WTC11 (cell line): ENCODE results near the gene PINK1. TPM values are rescaled to one million over a fixed set of nuclear protein-coding genes. Genes with fewer than 3 reads are reported as not detected.
A peak's percentile ranks its signal among the peaks of the same experiment; 100 is the strongest.

Experiments used
- ATAC-seq: fragments of 200-7000 bp; cut with Tn5 transposase; 2 replicates; pipeline ENCODE4 v1.10.0; 2021; ENCODE audit warnings: mild to moderate bottlenecking, moderate library complexity
- CTCF ChIA-PET: fragments of 300-600 bp; sonication (Branson Sonifier 250); formaldehyde crosslinking; loops from one replicate; lab custom pipeline; 2021; ENCODE audit warnings: antibody characterized with exemption; lab: Charles Lee
- POLR2A ChIA-PET: fragments of 350-600 bp; sonication (Branson Sonifier 250); formaldehyde crosslinking; loops from one replicate; lab custom pipeline; 2021; ENCODE audit warnings: antibody characterized with exemption; lab: Charles Lee
- DNase-seq: peaks from one replicate; pipeline ENCODE4 v3.0.0; 2021; ENCODE audit warnings: low spot score
- H3K27ac Mint-ChIP-seq: 2 replicates; pipeline ENCODE4 v1.8.0; 2021; ENCODE audit warnings: mixed read lengths
- H3K27me3 Mint-ChIP-seq: 2 replicates; pipeline ENCODE4 v1.8.0; 2021; ENCODE audit warnings: low read depth, mild to moderate bottlenecking, moderate library complexity, mixed read lengths
- H3K36me3 Mint-ChIP-seq: 2 replicates; pipeline ENCODE4 v1.8.0; 2021; ENCODE audit warnings: mixed read lengths
- H3K4me1 Mint-ChIP-seq: 2 replicates; pipeline ENCODE4 v1.8.0; 2022; ENCODE audit warnings: mixed read lengths
- H3K4me3 Mint-ChIP-seq: 2 replicates; pipeline ENCODE4 v1.8.0; 2021; ENCODE audit warnings: mild to moderate bottlenecking, moderate library complexity, mixed read lengths
- H3K9me3 Mint-ChIP-seq: 2 replicates; pipeline ENCODE4 v1.8.0; 2021; ENCODE audit warnings: mixed read lengths
- CREB1 ChIP-seq: sonication (generic); formaldehyde crosslinking; IDR thresholded peaks from 2 replicates; pipeline ENCODE4 v1.8.0; 2023; ENCODE audit warnings: mild to moderate bottlenecking, missing genetic modification reagents
- CREM ChIP-seq: sonication (generic); formaldehyde crosslinking; IDR thresholded peaks from 2 replicates; pipeline ENCODE4 v1.8.1; 2022; ENCODE audit warnings: mild to moderate bottlenecking, missing genetic modification reagents, moderate library complexity
- FOXJ3 ChIP-seq: sonication (generic); formaldehyde crosslinking; IDR thresholded peaks from 2 replicates; pipeline ENCODE4 v1.9.0; 2021; ENCODE audit warnings: missing genetic modification reagents, mild to moderate bottlenecking, borderline replicate concordance
- GABPB1 ChIP-seq: sonication (generic); formaldehyde crosslinking; IDR thresholded peaks from 2 replicates; pipeline ENCODE4 v1.8.1; 2023; ENCODE audit warnings: mild to moderate bottlenecking, missing genetic modification reagents
- GTF2I ChIP-seq: fragments of 250-450 bp; sonication (Bioruptor Pico); conservative IDR thresholded peaks from 2 replicates; pipeline ENCODE4 v1.4.0; 2021; ENCODE audit warnings: mild to moderate bottlenecking
- MYBL2 ChIP-seq: sonication (generic); formaldehyde crosslinking; IDR thresholded peaks from 2 replicates; pipeline ENCODE4 v1.8.1; 2023; ENCODE audit warnings: mild to moderate bottlenecking, moderate library complexity, missing genetic modification reagents
- NR1H2 ChIP-seq: sonication (generic); formaldehyde crosslinking; IDR thresholded peaks from 2 replicates; pipeline ENCODE4 v1.9.0; 2021; ENCODE audit warnings: mild to moderate bottlenecking, moderate library complexity, missing genetic modification reagents
- NR3C1 ChIP-seq: sonication (generic); formaldehyde crosslinking; conservative IDR thresholded peaks from 2 replicates; pipeline ENCODE4 v1.8.1; 2023; ENCODE audit warnings: low read depth, mild to moderate bottlenecking, missing genetic modification reagents
- OVOL2 ChIP-seq: fragments of 250-450 bp; sonication (Bioruptor Pico); IDR thresholded peaks from 2 replicates; pipeline ENCODE4 v1.9.0; 2021; ENCODE audit warnings: mild to moderate bottlenecking, borderline replicate concordance
- RELA ChIP-seq: sonication (generic); formaldehyde crosslinking; IDR thresholded peaks from 2 replicates; pipeline ENCODE4 v1.8.1; 2022; ENCODE audit warnings: missing genetic modification reagents, mild to moderate bottlenecking, borderline replicate concordance
- SMAD4 ChIP-seq: sonication (generic); formaldehyde crosslinking; IDR thresholded peaks from 2 replicates; pipeline ENCODE4 v1.8.0; 2022; ENCODE audit warnings: mild to moderate bottlenecking, missing genetic modification reagents
- SP1 ChIP-seq: sonication (generic); formaldehyde crosslinking; conservative IDR thresholded peaks from 2 replicates; pipeline ENCODE4 v1.8.1; 2022; ENCODE audit warnings: missing genetic modification reagents
- ZBTB21 ChIP-seq: sonication (generic); formaldehyde crosslinking; IDR thresholded peaks from 2 replicates; pipeline ENCODE4 v1.8.1; 2023; ENCODE audit warnings: mild to moderate bottlenecking, missing genetic modification reagents, borderline replicate concordance
- ZNF138 ChIP-seq: sonication (generic); formaldehyde crosslinking; conservative IDR thresholded peaks from 2 replicates; pipeline ENCODE4 v1.8.1; 2022; ENCODE audit warnings: mild to moderate bottlenecking, moderate library complexity, missing genetic modification reagents
- ZNF263 ChIP-seq: sonication (generic); formaldehyde crosslinking; IDR thresholded peaks from 2 replicates; pipeline ENCODE4 v1.8.1; 2022; ENCODE audit warnings: low read depth, mild to moderate bottlenecking, moderate library complexity, missing genetic modification reagents
- total RNA-seq: library from RNA; stranded (reverse); gene quantifications from 3 replicates; pipeline ENCODE4 v1.2.3, GENCODE V29; 2021
- TF ChIP-seq, protein P1 (sequence below): sonication (generic); formaldehyde crosslinking; IDR thresholded peaks from 2 replicates; pipeline ENCODE4 v1.8.1; 2023; ENCODE audit warnings: mild to moderate bottlenecking, missing genetic modification reagents, moderate library complexity
- TF ChIP-seq, protein P2 (sequence below): fragments of 250-450 bp; sonication (Bioruptor Pico); IDR thresholded peaks from 2 replicates; pipeline ENCODE4 v1.9.0; 2021; ENCODE audit warnings: mild to moderate bottlenecking
- TF ChIP-seq, protein P3 (sequence below): sonication (generic); formaldehyde crosslinking; IDR thresholded peaks from 2 replicates; pipeline ENCODE4 v1.8.1; 2023; ENCODE audit warnings: mild to moderate bottlenecking, missing genetic modification reagents, moderate library complexity
- TF ChIP-seq, protein P4 (sequence below): sonication (generic); formaldehyde crosslinking; IDR thresholded peaks from 2 replicates; pipeline ENCODE4 v1.8.0; 2022; ENCODE audit warnings: mild to moderate bottlenecking, missing genetic modification reagents
- TF ChIP-seq, protein P5 (sequence below): sonication (generic); formaldehyde crosslinking; IDR thresholded peaks from 2 replicates; pipeline ENCODE4 v1.8.1; 2022; ENCODE audit warnings: mild to moderate bottlenecking, moderate library complexity, missing genetic modification reagents

Gene PINK1
- total RNA-seq, 1 experiment from 2014 or later = 47.7 TPM

DNA sequence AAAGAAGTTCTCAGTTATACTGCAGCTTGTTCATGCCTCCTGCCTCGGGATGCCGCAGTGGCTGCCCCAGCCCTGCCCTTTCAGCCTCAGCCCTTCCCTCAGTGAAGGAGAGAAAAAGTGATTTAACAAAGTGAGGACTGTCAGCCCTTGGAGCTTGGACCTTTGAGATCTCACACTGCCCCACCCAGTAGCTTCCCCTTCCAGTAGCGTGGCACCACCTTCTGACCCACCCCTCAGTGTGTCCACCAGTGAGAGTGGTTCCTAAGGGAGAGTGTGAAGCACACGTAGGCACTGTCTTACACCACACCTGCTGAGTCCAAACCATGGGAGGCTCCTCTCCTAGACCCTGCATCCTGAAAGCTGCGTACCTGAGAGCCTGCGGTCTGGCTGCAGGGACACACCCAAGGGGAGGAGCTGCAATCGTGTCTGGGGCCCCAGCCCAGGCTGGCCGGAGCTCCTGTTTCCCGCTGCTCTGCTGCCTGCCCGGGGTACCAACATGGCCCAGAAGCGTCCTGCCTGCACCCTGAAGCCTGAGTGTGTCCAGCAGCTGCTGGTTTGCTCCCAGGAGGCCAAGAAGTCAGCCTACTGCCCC is 44.5 kb upstream of the PINK1 start, which contains the start of gene CDA:
Gene CDA, plus strand, starts transcription at position 464 of the 592 bp plus-strand sequence. Its CDS starts 33 bp downstream, at position 497.
- Mint-ChIP-seq H3K4me3 (peak within 1 kb of the TSS; percentile 43), H3K27ac (no peak within 1 kb of the TSS), H3K36me3 (no peaks in the 10 kb centered on the region), H3K4me1 (peaks cover 32% of the 10 kb centered on the region), H3K9me3 (no peaks in the 10 kb centered on the region), H3K27me3 (peaks cover 2% of the 10 kb centered on the region; the same call in 1 of the 2 replicates)
- ATAC-seq (peak; percentile 88), DNase-seq (peak; percentile 35)
- ChIA-PET CTCF (interaction anchor here (0.6 to 4.2 kb wide), 6 partner anchors 13 to 108 kb away, joined by 3 to 41 read pairs (median 4); no protein-coding TSS in a partner anchor), POLR2A (no interaction called here)
- TF ChIP-seq, protein P1, sequence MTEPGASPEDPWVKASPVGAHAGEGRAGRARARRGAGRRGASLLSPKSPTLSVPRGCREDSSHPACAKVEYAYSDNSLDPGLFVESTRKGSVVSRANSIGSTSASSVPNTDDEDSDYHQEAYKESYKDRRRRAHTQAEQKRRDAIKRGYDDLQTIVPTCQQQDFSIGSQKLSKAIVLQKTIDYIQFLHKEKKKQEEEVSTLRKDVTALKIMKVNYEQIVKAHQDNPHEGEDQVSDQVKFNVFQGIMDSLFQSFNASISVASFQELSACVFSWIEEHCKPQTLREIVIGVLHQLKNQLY (CRISPR knock-in tag) = no peak
- TF ChIP-seq GTF2I (CRISPR knock-in tag) = peak; percentile 99

DNA sequence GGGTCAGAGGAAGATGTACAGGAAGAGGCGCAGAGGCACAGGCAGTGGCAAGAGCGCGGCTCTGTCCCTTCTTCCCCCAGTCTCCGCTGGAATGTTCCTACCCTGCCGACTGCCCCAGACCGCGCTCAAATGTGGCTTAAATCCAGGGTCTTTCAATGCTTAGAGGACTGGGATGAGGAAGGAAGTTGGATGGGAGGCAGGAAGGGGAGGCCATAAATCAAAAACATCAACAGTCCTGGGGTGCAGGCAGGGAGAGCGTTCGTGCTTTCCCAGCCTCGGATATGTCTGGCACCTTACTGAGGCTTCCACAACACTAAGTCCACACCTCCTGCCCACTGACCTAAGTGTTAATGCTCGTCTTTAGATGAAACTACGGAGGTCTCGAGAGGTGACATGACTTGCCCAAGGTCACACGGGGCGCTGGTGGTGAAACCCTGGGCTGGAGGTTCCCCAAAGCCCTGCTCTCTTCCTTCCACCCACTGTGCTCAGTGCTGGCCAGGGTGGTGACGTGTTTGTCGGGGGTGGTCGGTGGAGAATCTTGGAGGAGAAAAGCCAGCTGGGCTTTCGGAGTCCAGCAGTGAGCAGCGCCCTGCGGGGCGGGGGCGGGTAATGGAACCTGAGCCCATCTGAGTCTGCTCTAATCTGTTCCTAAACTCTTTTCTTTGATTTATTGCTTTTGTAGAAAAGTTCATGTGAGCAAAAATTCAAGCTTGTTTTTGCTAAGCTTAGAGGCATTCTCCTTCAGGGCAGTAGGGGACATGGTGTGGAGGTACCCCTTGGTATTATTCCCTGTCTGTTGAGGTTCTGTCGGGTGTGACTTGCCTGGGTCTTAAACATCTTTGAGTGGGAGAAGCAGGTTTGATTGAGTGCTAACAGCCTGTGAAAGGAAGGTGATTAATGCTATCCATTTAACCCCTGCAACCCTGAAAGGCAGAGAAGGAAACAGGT is 43.7 kb upstream of the PINK1 start:
- ATAC-seq (peak; percentile 16; the same call in 1 of the 2 replicates), DNase-seq (no peak)
- H3K9me3 Mint-ChIP-seq = no peaks in the 10 kb centered on the region
- no peaks in the 10 kb centered on the region for H3K36me3 Mint-ChIP-seq
- peak overlapping the region; percentile 59; the same call in 1 of the 2 replicates for H3K27ac Mint-ChIP-seq
- CTCF ChIA-PET = interaction anchor here (0.6 to 4.2 kb wide), 8 partner anchors 14 to 107 kb away, joined by 3 to 41 read pairs (median 4); partner anchors contain the start of gene PINK1
- H3K4me3 Mint-ChIP-seq = peak overlapping the region; percentile 43
- POLR2A ChIA-PET = no interaction called here
- peaks cover 2% of the 10 kb centered on the region; the same call in 1 of the 2 replicates for H3K27me3 Mint-ChIP-seq
- no peak for TF ChIP-seq SMAD4
- TF ChIP-seq ZBTB21 (CRISPR knock-in tag) = no peak
- TF ChIP-seq FOXJ3 = no peak
- TF ChIP-seq, protein P2, sequence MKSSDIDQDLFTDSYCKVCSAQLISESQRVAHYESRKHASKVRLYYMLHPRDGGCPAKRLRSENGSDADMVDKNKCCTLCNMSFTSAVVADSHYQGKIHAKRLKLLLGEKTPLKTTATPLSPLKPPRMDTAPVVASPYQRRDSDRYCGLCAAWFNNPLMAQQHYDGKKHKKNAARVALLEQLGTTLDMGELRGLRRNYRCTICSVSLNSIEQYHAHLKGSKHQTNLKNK = no peak
- TF ChIP-seq, protein P3, sequence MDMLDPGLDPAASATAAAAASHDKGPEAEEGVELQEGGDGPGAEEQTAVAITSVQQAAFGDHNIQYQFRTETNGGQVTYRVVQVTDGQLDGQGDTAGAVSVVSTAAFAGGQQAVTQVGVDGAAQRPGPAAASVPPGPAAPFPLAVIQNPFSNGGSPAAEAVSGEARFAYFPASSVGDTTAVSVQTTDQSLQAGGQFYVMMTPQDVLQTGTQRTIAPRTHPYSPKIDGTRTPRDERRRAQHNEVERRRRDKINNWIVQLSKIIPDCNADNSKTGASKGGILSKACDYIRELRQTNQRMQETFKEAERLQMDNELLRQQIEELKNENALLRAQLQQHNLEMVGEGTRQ (CRISPR knock-in tag) = no peak
- TF ChIP-seq MYBL2 (CRISPR knock-in tag) = no peak
- H3K4me1 Mint-ChIP-seq = peaks cover 33% of the 10 kb centered on the region

DNA sequence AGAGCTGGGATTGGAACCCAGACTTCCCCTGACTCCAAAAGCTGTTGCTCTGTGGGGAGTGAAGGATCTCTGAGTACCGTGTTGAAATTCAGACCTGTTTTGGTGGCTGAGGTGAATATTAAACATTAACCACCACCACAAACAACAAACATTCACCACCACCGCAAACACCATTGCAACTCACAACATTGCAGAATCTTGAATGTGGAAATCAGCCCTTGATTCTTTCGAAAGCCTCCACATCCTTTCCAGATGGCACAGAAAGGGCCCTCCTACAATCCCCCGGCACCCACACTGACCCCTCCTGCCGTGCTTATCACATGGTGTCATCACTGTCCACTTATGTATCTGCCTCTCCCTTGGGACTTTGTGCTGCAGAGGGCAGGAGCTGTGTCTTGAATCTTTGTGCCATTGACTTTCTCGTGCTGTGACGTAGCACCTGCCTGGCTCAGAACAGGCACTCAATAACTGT is 42.9 kb upstream of the PINK1 start:
- H3K27ac Mint-ChIP-seq = peak overlapping the region; percentile 5; the same call in 1 of the 2 replicates
- H3K27me3 Mint-ChIP-seq = peaks cover 2% of the 10 kb centered on the region; the same call in 1 of the 2 replicates
- no peak for ATAC-seq
- CTCF ChIA-PET = interaction anchor here (0.6 to 4.2 kb wide), 4 partner anchors 15 to 52 kb away, joined by 3 to 41 read pairs (median 10); partner anchors contain the start of gene PINK1
- H3K36me3 Mint-ChIP-seq = no peaks in the 10 kb centered on the region
- TF ChIP-seq GABPB1 (CRISPR knock-in tag) = peak; percentile 55
- TF ChIP-seq OVOL2 = no peak
- H3K9me3 Mint-ChIP-seq = no peaks in the 10 kb centered on the region
- peaks cover 32% of the 10 kb centered on the region for H3K4me1 Mint-ChIP-seq
- POLR2A ChIA-PET = no interaction called here
- no peak for DNase-seq
- H3K4me3 Mint-ChIP-seq = no peak overlapping the region

DNA sequence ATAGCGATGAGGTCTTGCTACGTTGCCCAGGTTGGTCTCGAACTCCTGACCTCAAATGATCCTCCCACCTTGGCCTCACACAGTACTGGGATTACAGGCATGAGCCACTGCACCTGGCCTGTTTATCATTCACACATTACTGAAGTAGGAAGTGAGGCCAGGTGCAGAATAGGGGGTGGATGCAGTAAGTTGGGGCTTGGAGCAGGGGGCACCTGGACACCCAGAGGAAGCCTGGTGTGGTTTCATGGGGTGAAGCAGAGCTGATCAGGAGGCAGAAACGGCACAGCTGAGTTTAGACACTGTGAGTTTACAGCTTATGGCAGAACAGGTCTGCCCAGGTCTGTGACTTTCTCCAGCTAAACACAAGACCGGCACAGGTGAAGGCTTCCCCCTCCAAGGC is 39.5 kb upstream of the PINK1 start:
- no peaks in the 10 kb centered on the region for H3K36me3 Mint-ChIP-seq
- DNase-seq = no peak
- POLR2A ChIA-PET = no interaction called here
- no peak overlapping the region for H3K4me3 Mint-ChIP-seq
- TF ChIP-seq NR1H2 (CRISPR knock-in tag) (no peak), ZNF263 (CRISPR knock-in tag) (no peak), NR3C1 (no peak), CREM (no peak), FOXJ3 (no peak), RELA (CRISPR knock-in tag) (no peak), CREB1 (CRISPR knock-in tag) (no peak), ZNF138 (CRISPR knock-in tag) (no peak), SP1 (CRISPR knock-in tag) (no peak)
- TF ChIP-seq, protein P4, sequence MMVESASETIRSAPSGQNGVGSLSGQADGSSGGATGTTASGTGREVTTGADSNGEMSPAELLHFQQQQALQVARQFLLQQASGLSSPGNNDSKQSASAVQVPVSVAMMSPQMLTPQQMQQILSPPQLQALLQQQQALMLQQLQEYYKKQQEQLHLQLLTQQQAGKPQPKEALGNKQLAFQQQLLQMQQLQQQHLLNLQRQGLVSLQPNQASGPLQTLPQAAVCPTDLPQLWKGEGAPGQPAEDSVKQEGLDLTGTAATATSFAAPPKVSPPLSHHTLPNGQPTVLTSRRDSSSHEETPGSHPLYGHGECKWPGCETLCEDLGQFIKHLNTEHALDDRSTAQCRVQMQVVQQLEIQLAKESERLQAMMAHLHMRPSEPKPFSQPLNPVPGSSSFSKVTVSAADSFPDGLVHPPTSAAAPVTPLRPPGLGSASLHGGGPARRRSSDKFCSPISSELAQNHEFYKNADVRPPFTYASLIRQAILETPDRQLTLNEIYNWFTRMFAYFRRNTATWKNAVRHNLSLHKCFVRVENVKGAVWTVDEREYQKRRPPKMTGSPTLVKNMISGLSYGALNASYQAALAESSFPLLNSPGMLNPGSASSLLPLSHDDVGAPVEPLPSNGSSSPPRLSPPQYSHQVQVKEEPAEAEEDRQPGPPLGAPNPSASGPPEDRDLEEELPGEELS (CRISPR knock-in tag) = no peak
- TF ChIP-seq, protein P5, sequence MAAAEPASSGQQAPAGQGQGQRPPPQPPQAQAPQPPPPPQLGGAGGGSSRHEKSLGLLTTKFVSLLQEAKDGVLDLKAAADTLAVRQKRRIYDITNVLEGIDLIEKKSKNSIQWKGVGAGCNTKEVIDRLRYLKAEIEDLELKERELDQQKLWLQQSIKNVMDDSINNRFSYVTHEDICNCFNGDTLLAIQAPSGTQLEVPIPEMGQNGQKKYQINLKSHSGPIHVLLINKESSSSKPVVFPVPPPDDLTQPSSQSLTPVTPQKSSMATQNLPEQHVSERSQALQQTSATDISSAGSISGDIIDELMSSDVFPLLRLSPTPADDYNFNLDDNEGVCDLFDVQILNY = no peak
- CTCF ChIA-PET = interaction anchor here (1.0 to 2.0 kb wide), 3 partner anchors 40 to 103 kb away, joined by 3 to 7 read pairs (median 4); no protein-coding TSS in a partner anchor
- H3K27me3 Mint-ChIP-seq = peaks cover 2% of the 10 kb centered on the region; the same call in 1 of the 2 replicates
- no peak for ATAC-seq
- H3K4me1 Mint-ChIP-seq = peaks cover 27% of the 10 kb centered on the region
- H3K9me3 Mint-ChIP-seq = peaks cover 3% of the 10 kb centered on the region
- no peak overlapping the region for H3K27ac Mint-ChIP-seq
